Thoracic aorta (tissue), 2 donors: ENCODE results near the gene GRIA3. TPM values are rescaled to one million over a fixed set of nuclear protein-coding genes. Genes with fewer than 3 reads are reported as not detected.

Experiments used
- ATAC-seq: fragments of 150-250 bp; one replicate; pipeline ENCODE4 v1.8.0; 2017; ENCODE audit warnings: low read depth; ENCODE audit not compliant: insufficient number of reproducible peaks, low FRiP score
- DNase-seq: peaks from one replicate; pipeline ENCODE4 v3.0.0-alpha.2; 2020; ENCODE audit warnings: low spot score
- H3K27ac ChIP-seq, 2 donors: fragments of 200-600 bp; sonication (generic); 1 replicate in 1 of 2; 2 replicates in 1 of 2; pipeline ENCODE4 v1.5.1; 2016; ENCODE audit warnings: mild to moderate bottlenecking in 2 of 2, moderate library complexity in 2 of 2
- H3K27me3 ChIP-seq: fragments of 200-600 bp; sonication (generic); replicated peaks from 2 replicates; pipeline ENCODE4 v1.6.0; 2016; ENCODE audit warnings: mild to moderate bottlenecking; ENCODE audit not compliant: insufficient read depth
- H3K36me3 ChIP-seq: fragments of 200-600 bp; sonication (generic); one replicate; pipeline ENCODE4 v1.5.1; 2016
- H3K4me1 ChIP-seq, 2 donors: fragments of 200-600 bp; sonication (generic); 1 replicate in 1 of 2; 2 replicates in 1 of 2; pipeline versions ENCODE4 v1.5.1 to v1.6.0; 2016; ENCODE audit warnings: low read depth in 2 of 2, mild to moderate bottlenecking in 1 of 2; ENCODE audit not compliant: control insufficient read depth in 1 of 2
- H3K4me3 ChIP-seq: fragments of 200-600 bp; sonication (generic); 2 replicates; pipeline ENCODE4 v1.5.1; 2016; ENCODE audit warnings: mild to moderate bottlenecking
- H3K9me3 ChIP-seq: fragments of 200-600 bp; sonication (generic); 2 replicates; pipeline ENCODE4 v1.5.1; 2016
- total RNA-seq, 2 donors: library from RNA; depleted of rRNA; stranded (reverse); fragments of >200 nt; gene quantifications; one replicate each; pipeline versions ENCODE4 v1.1.0 to v1.2.3, GENCODE V29; 2016
- TF ChIP-seq, protein P1 (sequence below): fragments of 200-600 bp; sonication (generic); IDR thresholded peaks from one replicate; pipeline ENCODE4 v1.5.1; 2019; ENCODE audit warnings: antibody characterized with exemption

The GRIA3 gene
- total RNA-seq, 2 donors from 2014 or later: 6.0 to 7.9 TPM

DNA sequence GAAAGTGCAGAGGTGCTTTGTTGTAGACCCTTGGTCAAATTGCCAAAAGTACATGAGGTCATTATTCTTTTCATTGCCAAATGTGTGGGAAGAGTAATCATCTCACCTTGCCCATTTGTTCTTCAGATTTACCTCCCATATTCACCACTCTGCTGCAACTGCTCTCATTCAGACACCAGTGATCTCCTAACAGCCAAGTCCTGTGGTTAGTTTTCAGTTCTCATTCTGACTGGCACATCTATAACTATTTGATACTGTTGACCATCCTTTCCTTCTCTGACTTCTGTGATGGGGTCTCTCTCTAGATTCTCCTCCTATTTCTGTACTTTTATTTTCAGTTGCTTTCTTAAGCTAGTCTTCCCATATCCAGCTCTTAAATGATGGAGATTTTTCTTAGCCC, 39.8 kb downstream of the GRIA3 start:
- Histone ChIP-seq H3K4me3 (no peak overlapping the region), H3K27ac (peak overlapping the region; percentile 34 to 47), H3K9me3 (no peaks in the 10 kb centered on the region), H3K4me1 (peaks cover 3 to 12% of the 10 kb centered on the region in 2 donors), H3K27me3 (no peaks in the 10 kb centered on the region), H3K36me3 (no peaks in the 10 kb centered on the region)
- ATAC-seq (no peak), DNase-seq (no peak)
- TF ChIP-seq, protein P1, sequence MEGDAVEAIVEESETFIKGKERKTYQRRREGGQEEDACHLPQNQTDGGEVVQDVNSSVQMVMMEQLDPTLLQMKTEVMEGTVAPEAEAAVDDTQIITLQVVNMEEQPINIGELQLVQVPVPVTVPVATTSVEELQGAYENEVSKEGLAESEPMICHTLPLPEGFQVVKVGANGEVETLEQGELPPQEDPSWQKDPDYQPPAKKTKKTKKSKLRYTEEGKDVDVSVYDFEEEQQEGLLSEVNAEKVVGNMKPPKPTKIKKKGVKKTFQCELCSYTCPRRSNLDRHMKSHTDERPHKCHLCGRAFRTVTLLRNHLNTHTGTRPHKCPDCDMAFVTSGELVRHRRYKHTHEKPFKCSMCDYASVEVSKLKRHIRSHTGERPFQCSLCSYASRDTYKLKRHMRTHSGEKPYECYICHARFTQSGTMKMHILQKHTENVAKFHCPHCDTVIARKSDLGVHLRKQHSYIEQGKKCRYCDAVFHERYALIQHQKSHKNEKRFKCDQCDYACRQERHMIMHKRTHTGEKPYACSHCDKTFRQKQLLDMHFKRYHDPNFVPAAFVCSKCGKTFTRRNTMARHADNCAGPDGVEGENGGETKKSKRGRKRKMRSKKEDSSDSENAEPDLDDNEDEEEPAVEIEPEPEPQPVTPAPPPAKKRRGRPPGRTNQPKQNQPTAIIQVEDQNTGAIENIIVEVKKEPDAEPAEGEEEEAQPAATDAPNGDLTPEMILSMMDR: no peak

DNA sequence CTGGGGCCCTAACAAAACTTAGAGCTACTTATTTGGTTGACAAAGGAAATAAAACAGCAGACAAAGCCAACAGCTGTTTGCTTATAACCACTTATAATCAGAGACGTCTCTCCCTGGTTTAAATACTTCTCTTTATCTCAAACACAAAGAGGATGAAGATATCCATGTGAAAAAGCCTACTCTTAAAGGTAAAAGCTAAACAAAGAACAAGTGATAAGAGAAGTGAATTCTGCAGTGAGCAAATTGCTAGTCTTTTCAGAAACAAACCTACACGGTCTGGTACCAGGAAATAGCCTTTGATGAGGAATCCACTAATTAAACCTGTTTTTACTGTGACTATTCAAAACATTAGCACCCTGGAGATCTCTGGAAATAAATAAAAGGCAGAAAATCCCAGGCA, 46.7 kb downstream of the GRIA3 start:
- H3K36me3 ChIP-seq: no peaks in the 10 kb centered on the region
- no peak for ATAC-seq

DNA sequence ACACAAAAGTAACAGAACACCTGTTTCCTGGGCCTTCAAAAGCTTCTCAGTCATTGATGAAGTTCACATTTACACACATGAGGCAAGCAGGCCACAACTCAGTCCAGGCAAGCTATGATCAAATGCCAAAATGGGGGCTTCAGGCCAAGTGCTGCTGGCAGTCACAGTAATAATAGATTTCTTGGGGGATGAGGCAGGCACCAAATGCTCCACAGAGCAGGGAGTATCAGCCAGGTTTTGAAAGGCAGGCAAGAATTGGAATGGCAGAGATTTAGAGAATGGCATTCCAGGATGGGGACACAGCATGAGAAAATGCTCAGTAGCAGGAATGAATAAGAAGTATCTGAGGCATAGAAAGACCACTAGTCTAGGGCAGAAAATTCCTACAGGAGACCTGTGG, 52.8 kb downstream of the GRIA3 start:
- peak overlapping the region in 1 of 2 donors; percentile 17 for H3K27ac ChIP-seq

More for the DNA sequence above, 46.7 kb downstream of the GRIA3 start:
- H3K27me3 ChIP-seq: no peaks in the 10 kb centered on the region
- peaks cover 0 to 3% of the 10 kb centered on the region in 2 donors for H3K4me1 ChIP-seq
- DNase-seq: no peak
- no peaks in the 10 kb centered on the region for H3K9me3 ChIP-seq
- TF ChIP-seq, protein P1: no peak
- no peak overlapping the region for H3K27ac ChIP-seq
- no peak overlapping the region for H3K4me3 ChIP-seq

GRCh38 chrX:123237271-123237670, 53.2 kb downstream of the GRIA3 start:
- no peak for DNase-seq
- TF ChIP-seq, protein P1: no peak
- H3K27me3 ChIP-seq: no peaks in the 10 kb centered on the region
- H3K4me3 ChIP-seq: no peak overlapping the region
- peak overlapping the region in 1 of 2 donors; percentile 17 for H3K27ac ChIP-seq
- no peaks in the 10 kb centered on the region for H3K9me3 ChIP-seq
- H3K4me1 ChIP-seq: peaks cover 0 to 20% of the 10 kb centered on the region in 2 donors
- H3K36me3 ChIP-seq: no peaks in the 10 kb centered on the region
- ATAC-seq: no peak

More for the DNA sequence above, 52.8 kb downstream of the GRIA3 start:
- Histone ChIP-seq H3K9me3 (no peaks in the 10 kb centered on the region), H3K36me3 (no peaks in the 10 kb centered on the region), H3K4me3 (no peak overlapping the region), H3K4me1 (peaks cover 0 to 20% of the 10 kb centered on the region in 2 donors), H3K27me3 (no peaks in the 10 kb centered on the region)
- TF ChIP-seq, protein P1: no peak
- DNase-seq (no peak), ATAC-seq (no peak)

GRCh38 chrX:123254457-123254856, 70.4 kb downstream of the GRIA3 start:
- TF ChIP-seq, protein P1: no peak
- H3K27ac ChIP-seq: no peak overlapping the region

More at GRCh38 chrX:123254457-123254856, 70.4 kb downstream of the GRIA3 start:
- no peaks in the 10 kb centered on the region for H3K36me3 ChIP-seq
- no peaks in the 10 kb centered on the region for H3K9me3 ChIP-seq
- no peaks in the 10 kb centered on the region for H3K27me3 ChIP-seq
- ATAC-seq (no peak), DNase-seq (no peak)
- H3K4me1 ChIP-seq: peaks cover 0 to 4% of the 10 kb centered on the region in 2 donors
- no peak overlapping the region for H3K4me3 ChIP-seq
